Right hindlimb (tissue), 1 donor: Measurements from ENCODE around the gene ADAMTS15.
"Not testable (repeated sequence)": the region's sequence is repeated elsewhere in the genome, so short reads cannot be mapped to it uniquely, and the experiment has no call there.

Source experiments
- DNase-seq: peaks from one replicate; pipeline ENCODE4 v3.0.0-alpha.2; 2018

ADAMTS15 gene

DNA sequence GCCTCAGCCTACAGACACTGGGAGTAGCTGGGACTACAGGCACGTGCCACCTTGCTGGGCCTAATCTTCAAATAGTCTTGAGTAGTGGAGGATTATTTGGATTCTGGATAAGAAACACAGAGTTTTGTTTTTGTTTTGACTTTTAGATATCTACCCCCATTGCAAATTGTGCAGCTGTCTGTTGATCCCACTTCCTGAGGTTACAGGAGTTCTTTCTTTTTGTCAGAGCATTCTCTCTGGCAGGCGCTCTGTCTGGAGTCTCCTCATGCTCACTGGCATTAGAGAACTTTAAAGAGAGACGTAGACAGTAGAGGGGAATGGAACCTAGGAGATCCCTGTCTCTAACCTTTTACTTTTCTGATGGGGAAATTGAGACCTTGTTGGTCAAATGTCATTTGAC is 12.3 kb upstream of the ADAMTS15 start:
- DNase-seq = no peak

DNA sequence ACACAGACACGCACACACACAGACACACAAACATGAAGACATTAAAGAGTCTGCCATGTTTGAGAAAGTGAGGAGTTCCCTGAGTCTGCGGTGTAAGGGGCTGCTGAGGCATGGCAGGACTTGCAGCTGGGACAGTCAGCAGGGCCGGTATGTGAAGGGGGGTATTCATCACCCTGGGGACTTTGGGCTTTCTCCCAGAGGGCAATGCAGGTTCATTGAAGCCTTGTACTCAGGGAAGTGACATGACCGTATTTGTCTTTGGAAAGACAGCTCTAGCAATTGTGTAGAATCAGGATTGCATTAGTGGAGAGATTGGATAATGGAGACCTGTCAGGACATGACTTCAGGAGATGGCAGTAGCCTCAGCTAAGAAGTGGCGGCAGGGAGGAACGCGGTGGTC is 10.6 kb upstream of the ADAMTS15 start:
- no peak for DNase-seq

DNA sequence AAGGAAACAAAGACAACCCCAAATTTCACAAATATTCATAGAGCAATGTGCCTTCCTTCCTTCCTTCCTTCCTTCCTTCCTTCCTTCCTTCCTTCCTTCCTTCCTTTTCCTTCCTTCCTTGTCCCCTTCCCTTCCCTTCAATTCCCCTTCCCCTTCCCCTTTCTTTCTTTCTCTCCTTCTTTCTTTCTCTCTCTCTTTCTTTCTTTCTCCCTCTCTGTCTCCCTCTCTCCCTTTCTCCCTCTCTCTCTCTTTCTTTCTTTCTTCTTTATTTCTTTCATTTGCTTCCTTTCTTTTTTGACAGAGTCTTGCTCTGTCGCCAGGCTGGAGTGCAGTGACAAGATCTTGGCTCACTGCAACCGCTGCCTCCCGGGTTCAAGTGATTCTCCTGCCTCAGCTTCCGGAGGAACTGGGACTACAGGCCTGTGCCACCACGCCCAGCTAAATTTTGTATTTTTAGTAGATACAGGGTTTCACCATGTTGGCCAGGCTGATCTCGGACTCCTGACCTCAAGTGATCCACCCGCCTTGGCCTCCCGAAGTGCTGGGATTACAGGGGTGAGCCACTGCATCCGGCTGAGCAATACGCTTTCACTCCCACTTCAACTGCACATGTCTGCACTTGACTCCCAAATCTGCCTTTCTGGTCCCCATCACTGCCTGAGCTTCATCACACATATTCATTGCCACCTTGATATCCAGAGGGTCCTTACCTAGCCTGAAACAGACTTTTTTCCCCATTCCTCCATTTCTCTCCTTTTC is 9.9 kb upstream of the ADAMTS15 start:
- DNase-seq = not testable (repeated sequence)

DNA sequence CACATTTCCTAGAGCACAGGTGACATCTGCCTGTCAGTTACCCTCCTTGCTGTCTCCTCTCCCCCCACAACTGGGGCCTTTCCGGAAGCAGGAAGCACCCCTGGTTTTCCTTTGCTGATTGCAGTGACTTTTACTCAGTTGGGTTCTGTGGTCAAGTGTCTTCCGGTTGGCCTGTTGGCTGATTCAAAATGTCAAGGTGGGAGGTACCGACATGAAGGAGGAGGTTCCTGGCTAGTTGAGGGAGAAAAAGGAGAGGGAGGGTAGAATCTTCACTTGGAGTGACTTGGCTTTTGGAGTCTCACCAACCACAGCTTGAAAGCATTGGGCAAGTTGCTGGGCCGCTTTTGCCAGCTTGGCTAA is 9.3 kb upstream of the ADAMTS15 start:
- DNase-seq = no peak

DNA sequence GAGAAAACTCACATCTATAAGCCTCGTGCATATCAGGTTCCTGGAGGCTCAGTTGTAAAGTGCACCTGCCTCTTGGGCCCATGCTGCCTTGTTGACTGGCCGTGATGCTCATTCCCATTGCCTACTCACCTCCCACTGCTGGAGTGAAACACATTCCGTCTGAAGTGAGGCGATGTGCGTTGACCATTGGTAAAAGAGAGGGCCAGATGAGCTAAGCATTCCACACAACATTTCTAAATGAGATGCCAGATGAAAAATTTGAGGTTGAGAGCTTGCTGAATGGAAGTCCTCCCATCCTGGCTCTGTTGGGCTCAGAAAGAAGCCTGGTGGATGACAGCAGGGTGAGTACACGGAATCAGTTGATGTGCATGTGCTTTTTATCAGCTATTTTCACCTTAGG is 8.6 kb upstream of the ADAMTS15 start:
- DNase-seq = no peak

DNA sequence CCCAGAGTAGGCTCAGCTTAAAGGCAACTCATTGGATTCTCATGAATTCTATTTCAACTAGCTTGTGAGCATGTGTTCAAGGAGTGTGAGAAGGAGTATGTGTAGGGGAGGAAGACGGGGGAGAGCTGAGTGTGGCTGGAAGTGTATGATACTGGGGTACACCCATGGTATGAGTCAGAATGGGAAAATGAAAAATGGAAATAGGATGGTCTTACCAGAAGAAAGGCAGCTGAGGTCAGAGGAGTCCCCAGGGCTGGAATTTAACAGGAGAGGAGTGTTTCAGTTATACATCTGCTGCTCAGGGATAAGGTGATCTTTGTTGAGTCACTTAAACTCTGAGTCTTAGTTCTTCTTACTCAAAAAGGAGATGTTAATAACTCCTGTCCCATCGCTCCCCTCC is 6.7 kb upstream of the ADAMTS15 start:
- DNase-seq = no peak

DNA sequence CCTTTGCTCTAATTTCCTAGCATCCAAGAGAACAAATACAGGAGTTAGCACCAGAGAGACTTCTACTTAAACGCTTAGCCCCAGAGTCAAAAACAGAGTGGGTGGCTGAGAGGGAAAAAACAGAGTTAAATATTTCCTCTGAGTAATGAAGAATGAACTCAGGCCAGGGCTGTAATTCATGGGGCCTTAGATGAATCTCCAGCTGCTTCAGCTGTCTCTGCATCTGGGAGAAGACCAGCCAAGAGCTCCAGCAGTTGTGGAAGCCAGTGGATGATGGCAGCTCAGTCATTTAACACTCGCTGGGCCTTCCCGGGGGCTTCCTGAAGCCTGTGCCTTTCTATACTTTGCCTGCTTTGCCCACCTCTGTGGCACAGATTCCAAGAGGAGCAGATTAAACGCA is 5.7 kb upstream of the ADAMTS15 start:
- peak; percentile 81 for DNase-seq

DNA sequence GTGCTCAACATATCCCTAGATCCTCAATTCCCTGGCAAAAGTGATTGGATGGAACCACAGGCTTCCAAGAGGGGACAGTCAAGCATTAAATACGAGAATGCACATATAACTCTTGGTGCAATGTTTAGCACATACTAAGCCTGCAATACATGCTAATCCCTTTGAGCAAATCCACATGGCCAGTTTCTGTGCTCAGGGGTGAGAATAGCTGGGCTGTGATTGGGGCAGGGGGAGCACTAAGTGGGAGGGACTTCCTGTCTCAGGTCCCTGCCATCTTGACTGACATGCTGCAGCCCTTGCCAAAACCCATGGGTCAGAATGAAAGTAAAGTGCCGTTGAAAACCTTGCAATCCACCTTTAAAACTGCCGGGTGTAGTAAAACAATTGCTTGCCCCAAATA is 2.7 kb upstream of the ADAMTS15 start:
- no peak for DNase-seq

DNA sequence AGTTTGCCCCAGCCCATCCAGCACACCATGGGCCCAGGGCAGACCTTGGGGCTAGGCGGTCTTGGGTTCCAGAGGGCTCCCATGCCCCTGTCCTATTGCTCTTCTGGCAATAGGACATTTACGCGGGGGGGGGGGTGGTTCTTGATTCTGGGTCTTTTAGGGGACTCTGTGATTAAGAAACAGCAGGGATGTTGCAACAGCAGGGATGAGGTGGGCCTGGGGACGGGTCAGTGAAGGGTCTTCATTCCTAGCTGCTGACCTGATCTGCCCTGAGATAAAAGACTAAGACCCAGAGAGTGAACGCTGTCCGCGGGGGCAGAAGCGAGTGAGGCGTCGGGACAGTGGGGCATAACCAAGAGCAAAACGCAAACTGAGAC is 418 bp upstream of the ADAMTS15 start:
- no peak for DNase-seq

DNA sequence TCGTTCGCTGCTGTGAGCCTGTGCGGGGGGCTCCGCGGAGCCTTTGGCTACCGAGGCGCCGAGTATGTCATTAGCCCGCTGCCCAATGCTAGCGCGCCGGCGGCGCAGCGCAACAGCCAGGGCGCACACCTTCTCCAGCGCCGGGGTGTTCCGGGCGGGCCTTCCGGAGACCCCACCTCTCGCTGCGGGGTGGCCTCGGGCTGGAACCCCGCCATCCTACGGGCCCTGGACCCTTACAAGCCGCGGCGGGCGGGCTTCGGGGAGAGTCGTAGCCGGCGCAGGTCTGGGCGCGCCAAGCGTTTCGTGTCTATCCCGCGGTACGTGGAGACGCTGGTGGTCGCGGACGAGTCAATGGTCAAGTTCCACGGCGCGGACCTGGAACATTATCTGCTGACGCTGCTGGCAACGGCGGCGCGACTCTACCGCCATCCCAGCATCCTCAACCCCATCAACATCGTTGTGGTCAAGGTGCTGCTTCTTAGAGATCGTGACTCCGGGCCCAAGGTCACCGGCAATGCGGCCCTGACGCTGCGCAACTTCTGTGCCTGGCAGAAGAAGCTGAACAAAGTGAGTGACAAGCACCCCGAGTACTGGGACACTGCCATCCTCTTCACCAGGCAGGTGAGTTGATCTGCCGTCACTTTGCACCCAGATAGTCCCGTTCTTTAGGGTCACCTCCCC is 1.0 kb downstream of the ADAMTS15 start:
- no peak for DNase-seq

DNA sequence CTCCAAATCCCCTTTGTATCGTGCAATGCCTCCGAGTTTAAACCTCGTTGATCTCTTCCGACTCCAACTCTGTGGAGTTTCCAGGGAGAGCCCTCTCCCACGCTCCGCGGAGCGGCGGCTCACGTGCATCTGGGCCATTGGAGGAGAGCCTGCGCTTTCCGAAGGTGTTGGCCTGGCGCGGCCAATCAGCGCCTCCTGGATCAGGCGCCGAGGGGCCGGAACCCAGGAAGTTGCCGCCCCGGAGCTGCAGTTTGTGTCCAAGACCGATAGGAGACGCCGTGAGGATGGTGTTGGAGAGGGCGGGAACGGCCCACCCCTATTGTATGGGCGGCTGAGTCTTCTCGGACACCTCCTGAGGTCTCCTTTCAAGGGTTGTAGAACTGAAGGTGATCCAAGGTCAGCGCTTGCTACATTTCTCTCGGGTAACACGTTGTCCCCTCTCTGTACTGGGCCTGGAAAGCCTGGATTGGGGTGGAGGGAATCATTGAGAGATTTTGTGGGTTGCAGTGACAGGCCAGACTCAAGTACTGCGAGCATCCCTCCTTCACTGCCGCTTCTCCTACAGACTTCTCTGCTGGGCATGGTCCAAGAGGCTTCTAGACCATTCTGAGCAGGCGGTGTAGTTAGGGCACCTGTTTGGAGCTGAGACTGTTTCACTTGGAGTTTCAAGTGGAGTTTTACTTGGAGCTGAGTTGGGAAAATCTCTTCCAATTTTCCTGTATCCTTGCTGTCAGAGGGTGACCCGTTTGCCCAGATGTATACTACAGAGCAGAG is 1.7 kb downstream of the ADAMTS15 start:
- DNase-seq = peak; percentile 92

DNA sequence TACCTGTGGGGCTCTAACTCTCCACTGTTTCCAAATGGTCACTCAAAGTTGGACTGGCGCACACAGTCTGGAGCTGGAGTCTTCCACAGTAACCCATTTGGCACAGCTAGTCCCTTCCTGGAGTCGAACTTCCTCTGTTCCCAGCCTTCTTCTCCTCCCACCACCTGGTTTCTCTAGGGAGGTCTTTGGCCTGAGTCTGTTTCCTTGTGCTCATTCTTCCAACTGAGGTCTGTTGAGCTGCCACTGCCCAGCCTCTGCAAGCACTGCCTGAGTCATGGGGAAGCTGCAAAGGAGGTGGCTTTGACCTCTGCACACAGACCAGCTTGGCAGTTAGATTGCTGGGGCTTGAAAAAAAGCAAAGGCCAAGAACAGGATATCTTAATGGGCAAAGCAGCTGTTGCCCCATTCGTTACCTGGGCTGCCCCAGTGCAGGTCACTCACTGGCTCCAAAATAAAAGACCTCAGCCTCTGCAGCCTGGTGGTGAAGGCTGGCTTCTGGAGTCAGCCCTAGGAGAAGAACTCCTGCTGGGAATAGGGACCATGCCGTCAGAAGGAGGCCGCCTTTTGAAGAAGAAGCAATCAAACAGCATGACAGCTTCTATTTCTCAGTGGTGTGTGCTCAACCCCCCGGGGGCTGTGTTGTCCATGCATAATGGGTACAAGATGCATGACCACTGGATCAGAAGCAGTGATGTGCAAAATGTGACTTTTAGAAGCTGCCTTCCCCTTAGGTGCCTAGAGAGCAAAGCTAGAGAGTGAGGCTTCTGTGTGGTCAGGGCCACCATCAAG is 3.0 kb downstream of the ADAMTS15 start:
- DNase-seq = peak; percentile 72

DNA sequence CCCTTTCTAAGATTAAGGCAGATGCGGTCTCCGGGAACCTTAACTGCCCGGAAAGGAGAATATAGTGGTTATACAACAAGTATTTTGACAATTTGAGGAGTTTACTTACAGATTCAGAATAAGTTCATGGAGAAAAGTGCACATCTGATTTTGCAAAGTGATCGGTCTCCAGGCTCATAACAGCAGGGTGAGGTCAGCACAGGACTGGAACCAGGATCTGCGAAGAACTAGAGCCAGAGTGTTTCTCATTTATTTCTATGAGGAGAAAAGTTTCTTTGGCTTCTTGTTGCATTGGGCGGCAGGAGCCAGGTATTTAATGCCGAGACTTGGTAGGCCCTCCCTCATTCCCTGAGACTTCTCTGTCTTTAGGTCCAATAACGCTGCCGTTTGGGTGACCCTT is 3.7 kb downstream of the ADAMTS15 start:
- no peak for DNase-seq

DNA sequence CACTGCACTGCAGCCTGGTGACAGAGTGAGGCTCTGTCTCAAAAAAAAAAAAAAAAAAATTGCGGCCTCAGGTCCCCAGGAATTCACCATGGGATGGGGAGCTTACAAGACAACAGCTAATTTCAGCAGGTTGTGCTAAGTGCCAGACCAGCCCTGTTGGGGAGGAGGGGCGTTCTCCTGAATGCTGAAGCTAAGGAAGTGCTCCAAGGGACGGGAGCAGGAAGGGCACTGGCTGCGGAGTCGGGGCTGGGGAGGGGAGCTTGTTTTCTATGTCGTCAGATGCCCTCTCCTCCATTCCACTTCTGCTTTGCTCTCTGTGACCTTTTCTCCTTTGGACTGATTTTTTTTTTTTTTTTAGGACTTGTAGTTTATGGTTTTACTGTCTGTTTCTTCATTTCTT is 4.5 kb downstream of the ADAMTS15 start:
- DNase-seq = no peak

DNA sequence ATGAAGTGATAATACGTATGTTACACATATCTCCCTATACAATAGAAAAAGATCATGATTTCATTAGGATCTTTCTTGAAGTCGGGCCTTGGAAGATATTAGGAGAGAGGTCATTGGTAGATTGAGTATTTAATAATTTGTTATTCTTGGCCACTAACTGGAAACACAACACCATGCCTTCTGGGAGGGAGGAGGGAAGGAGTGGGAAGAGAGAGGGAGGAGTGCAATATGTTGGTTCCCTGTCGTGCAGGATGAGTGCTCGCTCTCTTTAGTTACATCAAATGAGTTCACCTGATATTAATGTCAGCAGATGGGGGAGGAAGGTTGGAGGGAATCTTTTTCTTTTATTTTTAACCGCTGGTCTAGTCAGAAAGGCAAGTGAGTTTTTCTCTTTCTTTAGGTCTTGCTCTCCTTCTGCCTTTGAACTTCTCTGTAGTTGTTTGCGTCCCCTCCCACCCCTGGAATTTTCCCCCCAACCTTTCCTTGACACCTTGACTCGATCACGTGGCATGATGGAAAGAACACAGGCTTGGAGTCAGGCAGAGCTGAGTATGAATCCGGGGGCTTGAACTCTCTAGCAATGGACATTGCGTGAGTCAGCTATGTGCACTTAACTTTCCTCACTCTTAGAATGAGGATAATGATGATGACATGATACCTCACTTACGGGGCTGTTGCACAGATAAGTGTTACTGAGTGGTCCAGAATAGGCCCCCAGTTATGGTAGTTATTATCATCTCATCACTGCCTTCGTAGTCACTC is 6.2 kb downstream of the ADAMTS15 start:
- no peak for DNase-seq

DNA sequence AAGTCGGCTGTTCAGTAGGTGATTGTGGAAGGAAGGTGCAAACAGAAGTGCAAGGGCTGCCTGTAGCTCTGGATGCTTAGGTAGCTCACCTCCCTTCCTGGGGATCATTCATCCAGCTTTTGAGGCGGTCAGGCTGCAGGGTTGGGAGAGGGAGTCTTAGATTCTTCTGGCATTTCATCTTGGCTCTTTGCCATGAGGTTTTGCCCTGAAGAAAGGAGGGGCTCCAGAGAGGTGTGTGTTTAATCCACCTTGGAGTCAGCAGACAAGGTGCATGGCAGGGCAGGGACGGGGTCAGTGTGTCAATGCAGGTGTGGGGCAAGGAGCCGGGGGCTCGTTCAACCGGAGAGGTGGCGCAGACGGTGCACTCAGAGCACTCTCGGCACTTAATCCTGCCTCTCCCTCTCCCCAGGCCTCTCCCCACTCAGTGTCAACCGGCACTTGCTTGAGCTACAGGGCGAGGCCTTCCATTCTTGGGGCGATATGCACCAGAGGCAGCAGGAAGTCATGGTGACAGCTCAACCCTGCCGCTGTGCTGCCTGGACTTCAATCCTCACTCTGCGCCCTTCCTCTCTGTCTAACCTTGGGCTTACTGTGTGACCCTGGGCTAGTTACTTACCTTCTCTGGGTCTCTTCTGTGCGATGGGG is 7.2 kb downstream of the ADAMTS15 start:
- no peak for DNase-seq

DNA sequence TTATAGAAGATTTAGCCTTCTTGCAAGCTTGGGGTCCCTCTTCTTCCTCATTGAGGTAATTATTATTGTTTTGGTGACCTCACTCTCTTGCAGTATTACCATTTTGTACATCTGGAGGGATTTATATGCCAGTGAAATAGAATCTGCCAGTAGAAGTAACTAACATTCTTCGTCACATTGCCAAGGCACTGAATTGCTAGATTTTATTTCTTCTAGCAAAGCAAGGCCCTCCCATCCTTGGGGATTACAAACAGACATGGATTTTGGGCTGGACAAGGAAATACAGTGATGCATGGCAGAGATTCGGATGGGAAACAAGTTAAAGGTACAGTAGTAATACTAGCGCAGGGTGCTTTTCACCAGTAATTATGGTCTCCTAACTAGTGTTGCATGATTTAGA is 7.8 kb downstream of the ADAMTS15 start:
- DNase-seq = no peak

DNA sequence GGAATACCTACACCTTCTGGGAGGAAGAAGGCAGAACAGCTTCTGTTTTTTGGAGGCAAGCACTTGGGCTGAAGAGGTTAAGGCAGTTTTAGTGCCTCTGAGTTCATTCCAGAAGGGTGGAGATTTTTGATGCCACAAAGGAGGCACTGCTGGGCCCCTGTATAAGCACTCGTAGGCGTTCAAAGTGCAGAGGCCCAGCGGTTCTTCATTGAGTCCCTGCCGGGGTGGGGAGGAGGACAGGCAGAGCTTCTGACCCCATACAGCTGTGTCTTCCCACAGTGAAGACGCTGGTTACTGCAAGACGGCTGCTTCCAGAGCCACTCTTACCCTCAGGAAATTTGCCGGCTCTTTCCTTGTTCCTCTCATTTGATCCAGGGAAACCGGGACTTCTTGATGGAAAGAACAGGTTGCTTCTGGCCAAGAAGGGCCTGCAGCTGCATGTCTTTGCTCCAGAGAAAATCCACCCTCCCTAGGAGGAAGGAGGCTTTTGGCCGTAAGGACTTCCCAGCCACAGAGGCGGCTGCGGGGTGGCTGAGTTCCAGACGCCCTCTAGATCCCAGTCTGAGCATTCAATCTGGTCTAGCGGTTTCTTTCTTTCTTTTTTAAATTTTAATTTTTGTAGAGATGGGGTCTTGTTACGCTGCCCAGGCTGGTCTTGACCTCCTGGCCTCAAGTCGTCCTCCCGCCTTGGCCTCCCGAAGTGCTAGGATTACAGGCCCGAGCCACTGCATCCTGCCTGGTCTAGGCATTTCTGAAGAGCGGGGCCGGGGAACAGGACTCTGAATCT is 9.4 kb downstream of the ADAMTS15 start:
- DNase-seq = peak; percentile 79

DNA sequence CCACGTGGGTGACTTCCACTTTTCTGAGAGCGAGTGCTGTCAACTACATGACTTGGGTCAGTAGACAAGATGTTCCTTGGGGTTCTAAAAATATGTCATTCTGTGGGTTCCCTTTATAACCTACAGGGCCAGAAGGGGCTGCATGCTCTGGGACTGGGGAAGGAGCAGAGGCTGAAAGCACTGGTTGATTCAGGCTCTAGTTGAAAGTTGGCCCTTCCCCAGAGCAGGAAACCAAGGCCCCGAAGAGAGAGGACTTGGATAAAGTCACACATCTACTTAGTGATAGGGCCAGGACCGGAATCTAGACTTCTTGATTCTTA is 9.9 kb downstream of the ADAMTS15 start:
- no peak for DNase-seq

DNA sequence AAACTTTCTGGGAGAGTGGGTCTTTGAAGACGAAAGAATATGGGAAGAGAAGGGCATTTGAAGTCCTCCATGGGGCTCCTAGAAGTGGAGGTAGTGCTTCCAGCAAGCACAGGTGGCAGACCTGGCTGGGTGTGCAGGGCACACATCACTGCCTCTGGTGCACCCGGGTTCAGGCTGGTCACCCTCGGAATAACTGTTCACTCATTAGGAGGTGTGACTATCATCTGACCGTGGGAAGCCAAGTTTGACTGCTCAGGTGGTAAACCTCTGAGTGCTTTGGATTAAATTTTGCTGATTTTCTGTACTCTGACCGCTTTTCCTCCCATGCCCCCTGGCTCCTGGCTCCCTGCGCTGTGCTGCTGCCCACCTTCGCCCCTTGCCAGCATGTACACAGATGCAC is 11.1 kb downstream of the ADAMTS15 start:
- no peak for DNase-seq
